HG03354 (cell line): ENCODE results near the gene SLC39A7.

Source experiments
- ATAC-seq: cut with Tn5 transposase; IDR thresholded peaks from one replicate; pipeline ENCODE4 v1.9.1; 2021; ENCODE audit warnings: mild to moderate bottlenecking; ENCODE audit not compliant: unreplicated experiment, poor library complexity, severe bottlenecking

The SLC39A7 gene, protein sequence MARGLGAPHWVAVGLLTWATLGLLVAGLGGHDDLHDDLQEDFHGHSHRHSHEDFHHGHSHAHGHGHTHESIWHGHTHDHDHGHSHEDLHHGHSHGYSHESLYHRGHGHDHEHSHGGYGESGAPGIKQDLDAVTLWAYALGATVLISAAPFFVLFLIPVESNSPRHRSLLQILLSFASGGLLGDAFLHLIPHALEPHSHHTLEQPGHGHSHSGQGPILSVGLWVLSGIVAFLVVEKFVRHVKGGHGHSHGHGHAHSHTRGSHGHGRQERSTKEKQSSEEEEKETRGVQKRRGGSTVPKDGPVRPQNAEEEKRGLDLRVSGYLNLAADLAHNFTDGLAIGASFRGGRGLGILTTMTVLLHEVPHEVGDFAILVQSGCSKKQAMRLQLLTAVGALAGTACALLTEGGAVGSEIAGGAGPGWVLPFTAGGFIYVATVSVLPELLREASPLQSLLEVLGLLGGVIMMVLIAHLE

DNA sequence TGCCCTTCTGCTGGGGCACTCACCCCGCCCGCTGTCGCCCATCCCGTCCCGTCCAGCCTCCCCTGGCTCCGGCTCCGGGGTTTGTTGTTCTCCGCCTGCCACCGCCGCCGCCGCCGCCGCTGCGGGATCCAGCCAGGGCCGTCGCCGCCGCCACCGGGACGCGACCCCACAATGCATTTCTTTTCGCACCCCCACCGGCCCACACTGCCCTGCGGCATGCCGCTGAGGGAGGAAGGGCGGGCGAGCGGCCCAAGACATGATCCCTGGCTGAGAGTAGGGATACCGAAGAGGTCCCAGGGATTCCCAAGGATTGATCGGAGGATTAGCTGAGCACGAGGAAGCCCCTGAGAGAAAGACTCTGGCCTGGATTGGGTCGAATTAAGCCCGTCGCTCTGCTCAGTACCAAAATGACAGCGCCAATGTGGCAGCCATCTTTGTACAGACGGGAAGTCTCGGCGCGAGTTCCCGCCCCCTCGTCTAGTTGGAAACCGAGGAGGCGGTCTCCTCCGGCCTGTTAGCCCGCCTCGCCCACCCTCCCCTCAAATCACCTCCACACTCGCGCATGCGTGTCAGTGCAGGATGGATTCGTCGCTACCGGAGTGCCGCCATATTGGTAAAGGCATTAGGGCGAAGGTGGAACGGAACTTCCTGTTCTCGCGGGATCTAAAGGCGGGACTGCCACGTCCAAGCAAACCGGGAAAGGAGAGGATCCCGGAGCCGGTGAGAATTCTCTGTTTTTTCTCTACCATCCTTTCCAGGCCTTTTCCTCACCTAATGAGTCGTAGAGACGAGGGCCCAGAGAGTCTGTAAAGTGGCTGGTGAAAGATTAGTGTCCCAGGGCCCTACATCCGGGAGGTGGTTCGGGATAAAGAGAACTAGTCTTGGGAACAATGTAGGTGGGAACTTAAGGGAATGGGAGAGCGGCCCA lies at the start of gene SLC39A7, which contains the start of gene RXRB:
Gene SLC39A7, plus strand, starts transcription at position 649 of the 928 bp plus-strand sequence. CDS start 379 bp downstream, outside the sequence.
Gene RXRB, minus strand, starts transcription at position 447 of the 928 bp plus-strand sequence. Its CDS starts 189 bp downstream, at position 258.
- ATAC-seq, result peak; percentile 69

DNA sequence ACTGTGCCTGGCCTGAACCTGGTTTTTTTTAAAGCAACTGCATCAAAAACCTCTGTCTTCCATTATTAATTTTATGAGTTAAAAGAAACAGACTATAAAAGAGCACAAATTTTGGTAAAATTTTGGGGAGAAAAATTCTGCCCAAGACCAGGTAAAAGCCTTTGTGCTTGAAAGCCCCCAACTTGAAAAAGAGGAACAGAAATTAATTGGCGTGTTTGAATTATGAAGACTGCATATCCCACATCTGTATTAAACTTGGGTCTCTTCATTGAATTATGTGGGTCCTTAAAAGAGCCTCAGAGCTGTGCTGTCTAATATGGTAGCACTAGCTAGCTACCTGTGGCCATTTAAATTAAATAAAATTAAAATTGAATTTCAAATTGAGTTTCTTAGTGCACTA lies 49.6 kb upstream of the SLC39A7 start:
- ATAC-seq, result no peak

DNA sequence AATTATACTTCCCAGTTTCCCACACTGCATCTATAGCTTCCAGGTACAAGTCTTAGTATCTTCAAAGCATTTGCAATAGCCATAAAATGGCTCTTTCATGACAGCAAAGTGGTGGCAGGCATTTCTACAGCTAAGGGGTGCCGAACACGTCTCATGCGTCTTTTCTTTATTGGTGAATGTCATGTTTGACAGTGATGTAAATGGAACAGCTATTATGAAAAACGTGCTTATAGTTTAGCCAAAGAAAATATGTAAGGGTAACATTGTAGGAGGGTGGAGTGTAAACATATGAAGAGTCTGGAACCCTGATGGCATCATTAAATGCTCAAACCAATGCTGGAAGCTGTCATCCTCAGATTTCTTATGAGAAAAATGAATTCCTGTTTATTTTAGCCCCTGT lies 46.3 kb upstream of the SLC39A7 start:
- no peak for ATAC-seq

DNA sequence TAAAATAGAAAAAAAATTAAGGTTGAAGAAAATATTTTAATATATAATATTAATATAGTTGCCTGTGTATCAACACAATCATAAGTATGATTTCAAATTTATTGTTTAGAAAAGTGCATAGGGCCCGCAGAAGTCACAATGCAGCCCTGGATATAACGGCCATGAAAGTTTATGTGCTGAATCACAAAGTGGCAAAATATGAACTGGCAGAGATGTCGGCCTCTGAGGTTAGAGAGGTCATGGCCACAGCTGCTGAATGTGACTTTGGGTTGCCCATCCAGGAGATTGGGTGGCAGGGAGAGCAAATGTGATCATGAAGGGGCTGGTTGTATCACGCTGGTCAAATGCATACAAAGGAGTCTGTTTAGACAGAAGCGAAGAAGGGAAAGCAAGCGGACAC lies 44.1 kb upstream of the SLC39A7 start:
- ATAC-seq, result no peak

DNA sequence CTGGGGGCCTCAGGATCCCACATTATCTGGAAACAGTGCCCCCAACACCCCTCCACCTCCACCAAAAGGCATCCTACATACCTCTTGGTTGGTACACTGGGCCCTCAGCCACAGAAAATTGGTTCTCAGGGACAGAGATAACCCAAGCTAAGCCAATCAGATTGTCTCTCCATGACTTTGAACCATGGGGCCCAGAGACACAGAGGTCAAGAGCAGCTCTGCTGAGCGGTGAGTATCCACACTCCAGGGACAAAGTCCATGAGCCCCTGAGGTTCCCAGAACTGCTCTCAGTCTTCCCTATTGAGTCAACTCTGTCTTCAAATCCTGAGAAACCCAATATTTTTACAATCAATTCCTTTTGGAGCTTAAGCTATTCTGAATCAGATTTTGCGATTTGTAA lies 43.7 kb upstream of the SLC39A7 start:
- ATAC-seq, result no peak

DNA sequence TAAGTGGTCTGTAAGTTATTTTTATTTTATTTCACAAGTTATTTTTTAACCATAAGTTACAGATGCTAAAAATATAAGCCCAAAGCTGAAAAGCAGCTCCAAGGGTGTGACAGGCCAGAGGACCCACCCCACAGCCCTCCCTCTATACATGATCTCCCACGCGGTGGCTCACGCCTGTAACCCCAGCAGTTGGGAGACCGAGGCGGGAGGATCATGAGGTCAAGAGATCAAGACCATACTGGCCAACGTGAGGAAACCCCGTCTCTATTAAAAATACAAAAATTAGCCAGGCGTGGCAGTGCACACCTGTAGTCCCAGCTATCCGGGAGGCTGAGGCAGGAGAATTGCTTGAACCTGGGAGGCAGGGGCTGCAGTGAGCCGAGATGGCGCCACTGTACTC lies 40.6 kb upstream of the SLC39A7 start:
- ATAC-seq, result no peak

DNA sequence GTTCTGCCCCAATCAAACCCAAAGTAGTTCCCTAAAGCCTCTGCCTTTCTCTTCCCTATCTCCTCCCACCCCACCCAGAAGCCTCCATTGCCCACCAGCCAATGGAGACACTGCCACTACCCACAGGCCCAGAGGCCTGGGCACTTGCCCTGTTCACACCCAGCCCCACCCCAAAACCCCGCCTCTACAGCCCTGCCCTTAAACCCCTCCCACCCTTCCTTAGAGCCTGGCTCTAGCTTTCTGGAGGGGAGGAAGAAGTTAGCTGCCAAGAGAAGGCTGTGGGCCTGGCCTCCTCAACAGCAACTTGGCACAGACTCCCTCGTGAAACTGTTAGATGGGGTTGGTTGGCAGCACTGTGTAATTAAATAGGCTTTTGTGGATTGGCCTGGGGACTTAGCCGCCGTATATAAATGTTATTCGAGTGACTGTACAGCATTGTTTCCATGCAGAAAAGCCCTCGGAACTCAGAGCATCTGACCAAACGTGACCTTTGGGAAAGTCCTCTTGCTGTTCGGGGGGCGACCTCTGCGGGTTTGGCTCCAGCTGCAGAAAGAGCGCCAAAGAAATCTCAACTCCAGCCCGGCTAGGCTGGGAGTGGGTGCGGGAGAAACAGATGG lies 39.8 kb upstream of the SLC39A7 start:
- ATAC-seq, result no peak

DNA sequence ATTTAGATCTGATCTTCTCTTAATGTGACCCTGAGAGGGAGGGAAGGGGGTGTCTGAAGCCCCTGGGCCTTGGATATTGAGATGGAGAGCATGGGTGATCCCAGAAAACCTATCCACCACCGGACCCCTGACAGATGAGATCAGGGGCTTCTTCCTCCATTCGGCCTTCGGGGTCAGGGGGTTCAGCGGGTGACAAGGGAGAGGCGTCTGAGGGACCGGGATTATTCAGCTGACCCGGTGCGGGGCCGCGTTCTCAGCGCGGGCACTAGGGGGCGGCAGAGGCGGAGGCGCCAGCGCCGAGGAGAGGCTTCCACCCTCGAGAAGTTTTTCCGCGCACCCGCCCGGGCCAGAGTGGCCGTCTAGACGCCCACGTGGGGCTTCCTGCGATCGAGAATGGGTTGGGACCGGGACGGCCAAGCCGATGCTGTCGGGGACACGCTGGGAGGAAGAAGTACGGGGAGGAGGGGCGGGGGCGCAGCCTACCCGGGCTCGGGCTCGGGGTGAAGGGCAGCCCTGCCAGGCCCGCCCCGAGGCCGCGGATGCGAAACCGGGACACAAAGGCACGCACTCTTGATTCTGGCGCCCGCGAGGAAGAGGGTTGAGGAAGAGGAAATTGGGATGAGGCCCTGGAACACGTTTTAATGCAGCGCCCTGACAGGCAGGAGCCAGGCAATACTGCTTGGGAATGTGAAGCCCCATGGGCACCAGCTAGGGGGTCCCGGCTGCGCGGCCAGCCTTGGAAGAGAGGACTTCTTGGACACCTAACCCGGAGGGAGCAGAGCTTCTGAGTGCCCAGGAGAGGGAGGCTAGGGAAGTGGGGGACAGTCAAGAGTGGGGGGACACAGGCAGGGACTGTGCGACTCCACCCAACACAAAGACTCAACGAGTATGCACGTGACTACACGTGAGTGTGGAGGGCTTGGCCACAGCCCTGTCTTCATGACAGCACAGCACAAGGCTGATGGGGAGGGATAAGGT lies 39.0 kb upstream of the SLC39A7 start:
- no peak for ATAC-seq

DNA sequence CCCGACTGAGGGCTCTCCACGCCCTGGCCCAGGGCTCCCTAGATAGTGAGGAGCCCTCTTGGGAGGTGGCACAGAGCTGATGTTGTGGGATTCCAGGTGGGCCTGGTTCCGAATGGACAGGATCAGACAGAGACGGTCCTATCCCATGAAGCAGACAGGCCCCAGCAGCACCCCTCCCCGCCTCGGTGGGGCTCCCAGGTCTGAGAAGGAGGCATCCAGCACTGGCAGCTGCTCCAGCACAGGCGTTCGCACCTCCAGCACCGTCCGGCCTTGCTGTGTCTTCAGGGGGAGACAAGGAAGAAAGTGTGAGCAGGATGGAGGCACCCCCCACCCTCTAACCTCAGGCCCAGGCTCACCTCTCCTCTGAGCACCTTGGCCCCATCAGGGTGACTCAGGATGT lies 37.1 kb upstream of the SLC39A7 start:
- no peak for ATAC-seq

DNA sequence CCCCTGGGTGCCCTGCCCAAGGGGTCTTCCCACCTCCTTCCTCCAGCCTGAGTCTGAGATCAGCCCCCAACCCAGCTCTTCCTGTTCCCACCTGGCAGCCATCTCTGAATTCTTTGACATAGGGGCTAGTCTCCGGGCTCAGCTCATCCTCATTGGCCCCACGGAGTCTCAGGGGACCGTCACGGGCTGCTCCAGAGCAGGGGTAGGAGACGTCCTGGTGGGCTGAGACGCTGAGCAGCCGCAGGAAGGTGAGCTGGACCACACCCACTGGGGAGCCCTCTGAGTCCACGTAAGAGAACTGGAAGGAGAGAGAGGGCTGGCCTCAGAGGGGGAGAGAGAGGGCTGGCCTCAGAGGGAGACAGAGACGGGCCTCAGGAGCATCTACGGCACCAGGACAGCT lies 36.5 kb upstream of the SLC39A7 start:
- ATAC-seq, result no peak

DNA sequence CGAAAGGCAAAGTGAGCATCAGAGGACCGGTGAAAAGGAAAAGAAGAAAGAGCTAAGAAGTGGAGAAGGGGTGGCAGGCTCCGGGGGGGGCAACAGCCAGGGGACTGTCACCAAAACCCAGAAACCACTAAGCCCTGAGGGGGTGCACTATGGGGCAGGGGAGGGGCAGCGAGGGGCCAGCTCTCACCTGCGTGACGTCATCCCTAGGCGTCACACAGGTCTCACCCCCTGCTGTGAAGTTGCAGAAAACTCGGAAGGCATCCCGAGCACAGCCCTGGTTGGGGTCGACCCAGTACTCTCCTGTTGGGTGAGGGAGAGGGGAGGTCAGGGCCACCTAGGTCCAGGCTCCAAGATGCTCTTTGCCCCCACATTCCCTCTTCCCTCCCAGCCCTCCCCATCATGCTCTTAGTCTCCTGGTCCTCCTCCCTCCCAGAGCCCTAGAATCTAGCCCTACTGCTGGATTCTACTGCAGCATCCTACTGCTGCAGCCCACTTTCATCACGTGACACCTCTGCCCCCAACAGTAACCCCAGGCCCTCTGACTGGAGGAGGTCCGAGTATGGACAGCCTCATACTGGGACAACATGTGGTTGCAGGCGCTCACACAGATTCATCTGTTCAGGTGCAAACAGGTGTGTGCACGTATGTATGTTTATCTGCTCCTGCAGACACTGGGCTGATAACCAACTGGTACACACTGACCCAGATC lies 35.8 kb upstream of the SLC39A7 start:
- no peak for ATAC-seq

DNA sequence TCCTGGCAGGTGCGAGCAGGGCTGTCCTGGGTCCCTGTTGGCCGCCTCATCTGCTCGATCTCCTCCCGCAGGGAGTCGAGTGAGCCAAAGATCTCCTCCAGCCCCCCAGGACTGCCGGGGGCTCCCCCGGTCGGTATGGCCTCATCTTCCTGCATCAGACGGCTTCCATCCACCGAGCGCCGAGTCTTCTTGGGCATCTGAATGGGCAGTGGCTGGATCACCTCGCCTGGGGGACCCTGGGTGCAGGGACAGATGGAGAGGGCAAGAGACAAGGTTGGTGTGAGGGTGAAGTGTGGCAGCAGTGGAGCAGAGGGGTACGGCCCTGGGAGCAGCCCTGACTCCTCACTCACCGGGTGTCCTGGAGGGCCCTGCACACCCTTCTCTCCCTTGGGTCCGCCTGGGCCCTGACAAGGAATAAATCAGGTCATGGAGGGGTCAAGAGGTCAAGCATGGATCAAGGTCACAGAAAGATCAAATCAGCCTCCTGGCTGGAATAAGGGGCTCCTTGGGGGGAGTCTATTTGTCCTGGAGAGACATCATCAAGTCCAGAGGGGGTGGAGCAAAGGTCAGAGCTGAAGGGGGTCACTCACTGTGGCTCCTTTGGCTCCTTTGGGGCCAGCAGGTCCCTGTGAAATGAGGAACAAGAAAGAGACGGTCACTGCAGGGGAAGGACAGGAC lies 34.9 kb upstream of the SLC39A7 start:
- no peak for ATAC-seq

DNA sequence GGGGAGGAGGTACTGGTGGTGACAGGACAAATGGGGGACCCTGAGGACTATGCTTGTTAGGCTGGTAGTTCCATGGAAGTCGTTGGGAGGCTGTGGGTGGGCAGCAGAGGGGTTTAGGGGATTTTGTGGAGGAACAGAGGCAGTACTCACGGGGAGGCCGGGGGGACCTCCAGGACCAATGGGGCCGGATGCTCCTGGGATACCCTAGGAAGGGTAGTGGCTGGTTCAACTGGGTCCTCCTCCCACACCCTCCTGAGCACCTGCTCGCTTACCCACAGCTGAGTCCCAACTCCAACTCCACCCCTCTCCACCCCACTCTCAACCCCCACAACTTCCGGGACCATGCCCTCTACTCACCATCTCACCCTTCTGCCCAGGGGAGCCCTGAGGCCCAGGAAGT lies 34.3 kb upstream of the SLC39A7 start:
- no peak for ATAC-seq

DNA sequence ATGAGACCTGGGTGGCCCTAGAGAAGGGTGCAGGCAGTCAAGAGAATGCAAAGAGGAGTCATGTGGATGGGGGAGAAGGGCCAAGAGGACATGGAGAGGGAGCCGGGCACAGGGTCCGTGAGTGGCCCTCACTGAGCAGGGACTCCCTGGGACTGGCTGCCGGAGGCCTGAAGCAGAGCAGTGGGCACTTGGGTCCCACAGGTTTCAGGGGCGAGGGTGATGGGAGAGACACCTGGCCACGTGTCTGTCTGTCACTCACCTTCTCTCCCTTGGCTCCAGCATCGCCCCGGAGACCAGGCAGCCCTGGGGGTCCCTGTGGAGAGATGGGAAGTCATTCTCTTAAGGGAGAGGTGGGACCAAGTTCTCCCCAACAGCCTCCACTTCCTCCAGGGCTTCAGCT lies 33.9 kb upstream of the SLC39A7 start:
- no peak for ATAC-seq

DNA sequence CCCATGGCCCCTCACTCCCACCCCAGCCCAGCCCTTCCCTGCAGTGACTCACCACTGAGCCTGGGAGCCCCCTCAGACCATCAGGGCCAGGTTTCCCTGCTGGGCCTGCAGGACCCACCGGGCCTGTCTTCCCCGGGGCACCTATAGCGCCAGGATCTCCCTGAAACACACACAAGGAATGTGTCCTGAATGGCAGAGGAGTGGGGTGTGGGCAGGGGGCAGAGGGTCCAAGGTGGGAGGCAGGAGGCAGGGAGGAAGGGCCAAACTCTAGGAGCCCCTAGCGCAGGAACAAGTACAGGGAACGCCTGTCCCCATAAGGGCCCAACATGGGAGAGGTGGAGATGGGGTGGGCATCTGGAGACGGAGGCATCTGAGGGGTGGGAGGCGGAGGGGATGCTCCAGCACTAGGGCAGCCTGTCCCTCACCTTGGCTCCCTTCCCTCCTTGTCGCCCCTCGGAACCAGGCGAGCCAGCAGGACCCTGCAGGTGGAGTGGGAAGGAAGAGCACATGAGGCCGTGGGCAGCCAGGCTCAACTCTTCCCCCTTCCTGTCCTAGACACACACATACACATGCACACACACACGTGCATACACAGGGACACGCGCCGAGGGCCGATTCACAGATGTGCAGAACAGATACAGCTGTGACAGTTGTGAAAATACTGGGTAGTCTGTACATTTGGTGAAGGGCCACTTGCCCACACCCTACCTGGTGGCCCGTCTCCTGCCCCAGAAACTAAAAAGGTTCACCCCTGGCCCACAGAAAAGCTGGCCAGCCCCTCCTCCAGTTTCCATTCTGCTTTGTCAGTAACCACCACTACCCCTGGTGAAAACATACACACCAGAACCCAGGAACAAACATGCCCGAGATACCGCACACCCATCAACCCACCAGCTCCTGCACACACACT lies 33.0 kb upstream of the SLC39A7 start:
- ATAC-seq, result no peak

DNA sequence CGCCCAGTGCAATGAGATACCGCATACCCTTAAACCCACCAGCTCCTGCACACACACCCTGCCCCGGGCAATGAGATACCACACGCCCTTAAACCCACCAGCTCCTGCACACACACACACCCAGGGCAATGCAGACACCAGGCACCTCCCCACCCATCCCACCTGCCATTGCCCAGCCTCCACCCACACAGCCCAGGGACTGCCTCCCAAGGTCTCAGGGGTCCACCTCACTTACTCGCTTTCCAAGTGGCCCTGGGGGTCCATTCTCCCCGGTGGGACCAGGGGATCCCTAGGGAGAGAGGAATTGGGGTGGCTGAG lies 32.4 kb upstream of the SLC39A7 start:
- no peak for ATAC-seq

DNA sequence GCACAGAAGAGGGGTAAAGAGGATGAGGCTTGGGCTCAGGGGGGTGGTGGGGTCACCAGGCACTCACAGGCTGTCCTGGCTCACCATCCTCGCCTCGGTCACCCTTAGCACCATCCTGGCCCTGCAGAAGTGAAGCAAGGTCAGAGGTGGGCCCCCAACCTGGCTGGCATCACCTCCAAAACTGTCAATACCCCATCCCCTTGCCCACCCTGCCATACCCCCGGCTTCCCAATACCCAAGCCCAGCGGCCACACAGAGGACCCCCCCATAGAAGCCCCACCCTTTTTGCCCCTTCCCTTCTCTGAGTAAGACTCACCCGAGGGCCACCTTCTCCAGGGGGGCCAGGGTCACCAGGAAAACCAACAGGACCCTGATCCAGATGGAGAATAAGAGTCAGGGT lies 32.0 kb upstream of the SLC39A7 start:
- no peak for ATAC-seq
